ENCODE measurements around the gene UNCX.

- TF ChIP-seq CTCF (conservative IDR thresholded peaks at IDR 0.05; ENCODE audit: low read depth, low read length) = no peak
- no peak for TF ChIP-seq EZH2 (IDR thresholded peaks at IDR 0.05; ENCODE audit: borderline replicate concordance, low read depth, low read length, poor library complexity, severe bottlenecking)
These were observed 46.4 kb downstream of the UNCX start for GRCh38 chr7:1279041-1279440.
